Stimulated activated CD4-positive, alpha-beta T cell treated with anti-CD3 and anti-CD28 coated beads, Interleukin-4, amount 100 ng/mL, for 4 hours (primary cell): Measurements from ENCODE around the gene GFPT2.

Experiments
- DNase-seq, 2 experiments: peaks; one replicate each; pipeline ENCODE4 v3.0.0-alpha.2; 2020

GFPT2 gene

DNA sequence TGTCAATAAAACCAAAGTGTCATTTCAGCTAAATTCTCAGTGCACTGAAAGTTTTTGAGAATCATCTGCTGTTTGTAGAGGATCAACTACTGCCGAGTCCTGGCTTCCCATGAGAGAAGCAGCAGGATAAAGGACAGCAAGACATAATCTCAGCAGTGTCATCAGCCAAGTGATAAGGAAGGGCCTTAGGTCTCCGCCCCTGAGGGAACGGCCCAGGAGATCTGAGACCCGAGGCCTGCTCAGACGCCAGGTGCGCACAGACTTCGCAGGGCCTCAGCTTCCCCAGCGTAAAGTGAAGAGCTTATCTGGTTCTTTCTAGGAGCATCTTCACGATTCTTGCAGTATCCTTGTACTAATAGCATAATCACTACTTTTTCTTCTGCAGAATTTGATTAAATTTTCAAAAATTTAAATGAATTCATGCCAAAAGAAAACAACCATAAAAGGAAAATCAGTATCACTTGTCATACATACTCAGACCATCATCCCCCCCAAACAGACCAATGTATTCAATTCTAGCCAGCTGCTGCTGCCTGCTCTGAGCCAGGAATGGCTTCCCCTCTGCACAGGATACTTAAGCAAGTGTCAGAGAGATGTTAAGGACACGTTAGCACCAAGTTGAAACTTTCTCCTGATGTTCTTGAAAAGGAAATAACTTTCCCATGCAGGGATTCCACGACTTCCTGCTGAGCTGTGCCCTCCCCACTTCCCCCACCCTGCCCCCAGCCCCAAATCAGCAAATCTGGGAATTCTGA, 2.2 kb downstream of the GFPT2 start:
- DNase-seq, result no peak

DNA sequence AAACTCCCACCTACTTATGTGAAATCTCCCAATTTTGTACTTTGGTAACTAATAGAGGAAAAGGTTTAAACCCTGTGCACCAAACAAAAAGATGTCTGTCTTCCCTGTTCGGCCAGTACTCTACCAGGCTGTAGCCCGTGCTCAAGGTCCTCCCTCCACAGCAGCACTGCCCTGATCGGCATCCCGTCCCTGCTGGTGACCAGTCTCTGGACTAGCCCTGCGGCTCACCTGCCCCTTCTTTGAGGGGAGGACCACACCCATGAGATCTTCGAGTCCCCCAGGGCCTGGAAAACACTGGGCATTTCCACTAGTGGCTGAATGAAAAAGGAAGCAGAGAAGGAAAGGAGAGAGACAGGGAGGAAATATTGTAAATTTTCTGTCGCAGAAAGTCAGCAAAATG, 2.8 kb downstream of the GFPT2 start:
- DNase-seq, result no peak

DNA sequence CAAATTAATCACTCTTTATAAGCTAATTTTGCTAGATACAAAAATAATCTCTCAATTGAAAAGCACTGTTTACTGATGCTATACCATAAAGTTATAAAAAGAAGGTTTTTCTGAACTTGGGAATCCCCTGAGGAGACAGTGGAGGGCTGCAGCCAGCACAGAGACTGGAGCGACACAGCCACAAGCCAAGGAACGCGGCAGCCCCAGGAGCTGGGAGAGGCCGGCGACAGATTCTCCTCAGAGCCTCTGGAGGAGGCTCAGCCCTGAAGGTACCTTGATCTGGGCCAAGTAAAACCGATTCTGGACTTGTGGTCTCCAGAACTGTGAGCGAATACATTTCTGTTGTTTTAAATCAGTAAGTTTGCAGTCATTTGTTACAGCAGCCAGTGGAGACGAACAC, 3.7 kb downstream of the GFPT2 start:
- no peak for DNase-seq

DNA sequence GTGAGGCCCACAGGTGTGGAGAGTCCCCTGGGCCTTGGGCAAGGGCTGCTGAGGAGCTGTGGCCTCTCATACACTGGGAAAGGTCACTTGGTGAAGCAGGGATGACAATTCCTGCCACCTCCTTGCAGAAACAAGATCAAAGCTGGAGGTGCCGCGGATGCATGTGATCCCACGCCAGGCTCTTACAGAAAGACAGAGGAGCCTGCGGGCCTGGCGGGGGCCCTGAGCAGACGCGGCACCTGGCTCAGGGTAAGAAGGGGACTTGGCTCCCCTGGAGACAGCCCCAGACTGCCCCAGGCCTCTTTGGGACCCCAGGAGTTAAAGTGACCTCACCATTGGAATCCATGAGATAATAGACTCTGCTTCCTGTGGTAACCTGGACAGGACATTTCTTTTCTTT, 4.8 kb downstream of the GFPT2 start:
- no peak for DNase-seq

DNA sequence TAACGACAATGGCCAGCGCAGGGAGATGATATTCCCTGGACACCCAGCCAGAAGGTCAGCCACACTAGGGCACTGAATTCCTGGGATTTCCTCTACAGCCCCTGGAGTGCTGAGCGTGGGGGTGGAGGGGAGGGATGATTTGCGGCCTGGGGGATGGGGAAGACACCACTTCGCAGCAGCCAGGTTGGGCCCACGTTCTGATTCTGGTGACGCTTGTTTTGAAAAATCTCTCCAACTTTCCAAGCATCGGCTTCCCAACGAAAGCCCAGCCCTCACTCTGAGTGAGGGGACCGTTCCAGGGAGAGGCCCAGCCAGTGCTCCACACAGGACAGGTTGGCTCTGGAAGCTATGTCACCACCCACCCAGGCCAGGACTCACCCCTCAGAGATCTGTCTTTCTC, 5.4 kb downstream of the GFPT2 start:
- DNase-seq, result no peak

DNA sequence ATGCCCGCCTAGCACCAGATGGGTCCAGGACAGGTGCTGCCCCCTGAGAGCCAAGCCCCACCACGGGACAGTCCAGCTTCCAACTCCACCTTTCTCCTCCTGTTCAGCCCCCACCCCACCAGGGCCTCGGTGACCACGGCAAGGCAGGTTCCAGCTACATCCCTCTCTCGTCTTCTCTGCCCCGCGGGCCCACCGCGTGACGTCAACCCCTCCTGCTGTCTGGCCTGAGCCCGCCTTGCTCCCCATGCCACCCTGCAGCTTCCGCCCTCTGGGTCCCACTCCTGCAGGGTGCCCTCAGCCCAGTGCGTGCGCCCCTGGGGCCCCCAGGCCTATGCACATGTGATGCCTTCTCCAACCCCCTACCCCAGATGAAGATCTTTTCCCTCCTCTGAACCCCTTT, 6.8 kb downstream of the GFPT2 start:
- no peak for DNase-seq

DNA sequence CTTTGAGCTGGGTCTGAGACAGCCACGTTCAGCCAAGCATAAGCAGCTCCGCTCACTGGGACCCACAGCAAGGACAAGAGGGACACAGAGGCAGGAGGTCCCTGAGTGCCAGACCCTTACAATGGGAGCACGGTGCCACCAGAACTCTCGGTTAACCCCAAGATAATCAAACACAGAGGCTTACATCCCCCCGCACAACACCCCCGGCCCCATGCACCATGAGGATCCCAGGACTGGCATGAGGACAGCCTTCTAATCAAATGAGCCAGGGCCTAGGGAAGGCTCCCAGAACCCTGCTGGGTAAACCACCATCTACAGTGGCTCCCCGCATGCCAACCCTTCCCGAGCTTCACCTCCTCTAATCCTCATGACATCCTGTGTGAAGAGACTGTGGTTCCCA, 7.4 kb downstream of the GFPT2 start:
- no peak for DNase-seq

DNA sequence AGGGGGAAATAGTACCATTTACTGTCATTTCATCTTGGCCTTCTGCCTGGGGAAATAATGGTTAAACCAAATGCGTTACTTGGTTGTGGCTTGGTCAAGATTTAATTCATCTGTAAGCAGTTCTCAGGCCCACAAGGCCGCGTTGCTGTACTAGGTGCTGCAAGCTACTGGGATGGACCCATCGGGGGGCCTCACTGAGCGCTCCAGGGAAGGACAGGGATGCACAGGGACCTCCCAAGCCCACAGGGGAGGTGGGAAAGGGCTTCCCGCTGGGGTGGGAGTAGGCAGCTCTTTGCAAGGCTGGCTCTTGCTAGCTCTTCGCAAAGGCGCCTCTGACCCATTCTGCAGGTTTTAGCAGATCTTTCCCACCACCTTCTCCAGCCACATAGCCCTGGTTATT, 8.0 kb downstream of the GFPT2 start:
- no peak for DNase-seq

DNA sequence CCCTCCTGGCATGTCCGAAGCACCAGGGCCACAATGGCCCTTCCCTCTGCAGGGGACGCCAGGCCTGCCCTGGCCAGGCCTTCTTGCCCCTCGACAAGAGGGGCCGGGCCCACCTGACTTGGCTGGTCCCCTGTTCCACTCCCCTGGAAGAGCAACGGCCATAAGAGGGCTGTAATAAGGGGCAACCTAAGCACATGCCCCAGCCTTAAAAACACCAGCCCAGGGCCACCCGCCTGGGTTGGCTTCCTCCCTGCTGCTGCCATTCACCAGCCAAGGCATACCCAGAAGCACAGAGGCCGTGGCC, 8.5 kb downstream of the GFPT2 start:
- no peak for DNase-seq

DNA sequence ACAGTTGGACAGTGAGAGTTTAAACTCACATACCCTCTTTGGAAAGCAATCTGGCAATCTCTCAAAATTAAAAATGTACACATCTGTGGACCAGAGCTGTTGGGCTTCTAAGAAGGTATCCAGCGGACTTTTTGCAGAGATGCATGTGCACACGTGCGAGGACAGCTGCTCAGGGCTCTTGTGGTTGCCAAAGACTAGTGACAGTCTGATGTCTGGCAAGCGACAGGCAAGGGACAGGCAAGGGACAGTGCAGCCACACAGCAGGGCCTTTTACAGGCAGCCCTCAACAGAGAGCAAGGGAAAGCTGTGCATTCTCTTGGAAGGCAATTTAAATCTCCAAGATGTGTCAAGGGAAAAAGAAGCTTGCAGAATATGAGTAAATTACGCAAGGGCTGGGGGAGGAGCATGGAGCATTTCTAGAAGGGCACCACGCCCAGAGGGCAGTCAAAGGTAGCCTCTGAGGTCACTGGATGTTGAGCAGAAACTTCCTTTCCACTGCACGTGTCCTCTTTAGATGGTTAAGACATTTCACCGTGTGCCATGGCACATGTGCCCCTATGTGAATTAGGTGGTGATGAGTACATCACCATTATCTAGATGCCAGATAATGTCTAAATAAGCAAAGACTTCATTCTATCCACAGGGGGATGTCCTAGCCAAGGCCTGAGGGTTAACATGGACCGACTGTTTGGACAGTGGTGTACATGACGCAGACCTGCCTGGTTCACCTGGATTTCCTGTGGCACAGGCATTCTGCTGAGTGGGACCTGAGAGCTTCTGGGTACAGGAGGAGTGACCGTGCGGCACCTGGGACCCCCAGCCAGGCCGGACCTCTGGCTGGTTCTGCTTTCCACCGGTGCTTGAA, 9.1 kb downstream of the GFPT2 start:
- DNase-seq, result no peak

DNA sequence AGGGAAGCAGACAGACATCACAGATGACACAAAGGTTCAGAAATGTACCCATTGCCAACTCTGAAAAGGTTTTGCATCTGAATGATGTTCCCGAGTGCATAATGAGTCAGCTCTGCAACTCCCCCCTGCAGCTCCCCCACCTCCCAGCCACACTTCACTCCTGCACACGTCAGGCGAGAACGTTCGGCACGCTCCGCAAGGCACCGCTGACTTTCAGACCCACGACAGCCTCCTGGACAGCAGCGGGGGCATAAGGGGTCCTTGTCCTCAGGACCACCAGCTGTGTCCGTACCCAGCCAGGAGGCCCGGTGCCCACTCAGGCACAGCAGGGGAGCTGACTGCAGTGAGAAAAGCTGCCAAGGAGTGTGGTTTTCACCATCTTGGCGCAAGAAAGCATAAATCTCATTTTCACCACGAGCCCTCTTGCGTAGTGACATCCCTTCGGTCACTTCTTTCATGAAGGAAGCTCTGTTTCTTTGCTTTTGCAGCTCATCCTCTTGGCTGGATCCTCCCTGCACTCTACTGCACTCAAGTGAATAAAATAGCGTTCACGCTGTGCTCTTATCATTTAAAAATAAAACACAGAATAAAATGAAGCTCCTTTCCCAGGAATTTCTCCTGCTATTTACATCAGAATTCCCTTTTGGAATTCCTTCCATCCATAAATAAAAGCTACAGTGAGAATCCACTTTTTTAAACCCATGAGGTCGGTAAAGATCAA, 9.9 kb downstream of the GFPT2 start:
- DNase-seq, result no peak

DNA sequence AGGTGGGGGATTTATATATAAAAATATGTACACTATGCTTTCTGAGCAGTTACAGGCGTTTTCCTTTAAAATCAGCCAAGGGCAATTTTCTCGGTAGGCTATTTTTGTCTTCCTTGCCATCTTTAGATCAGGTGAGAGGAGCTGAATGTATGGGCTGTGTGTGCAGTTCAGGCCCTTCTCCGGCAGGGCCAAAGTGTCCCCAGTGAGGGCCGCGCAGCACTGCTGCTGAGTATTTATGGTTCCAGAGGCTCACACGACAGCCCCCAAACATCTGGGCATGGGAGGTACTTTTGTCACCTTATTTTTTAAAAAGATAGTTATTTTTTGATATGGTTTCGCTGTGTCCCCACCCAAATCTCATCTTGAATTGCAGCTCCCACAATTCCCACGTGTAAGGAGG, 11.5 kb downstream of the GFPT2 start:
- no peak for DNase-seq

DNA sequence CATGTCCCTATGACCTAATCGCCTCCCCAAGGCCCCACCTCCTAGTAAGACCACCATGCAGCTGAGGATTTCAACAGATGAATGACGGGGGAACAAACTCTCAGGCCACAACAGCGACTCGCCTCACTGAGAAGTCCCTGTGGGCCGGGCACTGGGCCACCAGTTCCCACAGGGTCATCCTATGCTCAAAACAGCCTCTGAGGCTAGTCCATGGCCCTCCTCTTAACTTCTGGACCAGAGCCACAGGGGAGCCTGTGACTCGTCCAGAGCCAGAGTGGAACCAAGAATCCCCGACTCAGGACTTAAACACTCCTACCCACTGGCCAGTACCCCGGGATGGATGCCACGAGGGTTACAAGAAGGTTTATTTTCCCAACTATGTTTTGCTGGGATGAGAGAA, 12.3 kb downstream of the GFPT2 start:
- no peak for DNase-seq

DNA sequence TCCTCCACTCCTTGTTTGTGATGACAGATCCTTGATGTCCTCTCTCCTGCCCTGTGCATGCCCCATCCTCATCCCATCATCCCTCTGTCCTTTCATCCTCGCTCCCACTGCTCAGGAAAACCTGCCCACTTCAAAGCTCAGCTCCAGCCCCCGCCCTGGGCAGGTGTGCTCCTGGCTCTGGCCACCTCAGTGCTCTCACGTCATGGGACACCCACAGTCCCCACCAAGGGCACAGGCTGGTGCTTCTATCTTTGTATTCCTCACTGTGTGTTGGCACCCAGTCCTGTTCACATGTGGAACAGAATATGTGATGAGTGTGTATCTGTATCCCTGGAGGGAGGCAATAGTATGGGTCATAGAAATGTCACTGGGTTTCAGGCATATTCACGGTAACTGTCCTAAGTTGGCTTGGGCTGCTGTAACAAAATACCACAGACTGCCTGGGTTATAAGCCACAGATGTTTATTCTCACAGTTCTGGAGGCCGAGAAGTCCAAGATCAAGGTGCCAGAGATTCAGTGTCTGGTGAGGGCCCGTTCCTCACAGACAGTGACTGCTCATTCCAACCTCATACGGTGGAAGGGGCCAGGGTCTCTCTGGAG, 13.5 kb downstream of the GFPT2 start:
- DNase-seq, result no peak

DNA sequence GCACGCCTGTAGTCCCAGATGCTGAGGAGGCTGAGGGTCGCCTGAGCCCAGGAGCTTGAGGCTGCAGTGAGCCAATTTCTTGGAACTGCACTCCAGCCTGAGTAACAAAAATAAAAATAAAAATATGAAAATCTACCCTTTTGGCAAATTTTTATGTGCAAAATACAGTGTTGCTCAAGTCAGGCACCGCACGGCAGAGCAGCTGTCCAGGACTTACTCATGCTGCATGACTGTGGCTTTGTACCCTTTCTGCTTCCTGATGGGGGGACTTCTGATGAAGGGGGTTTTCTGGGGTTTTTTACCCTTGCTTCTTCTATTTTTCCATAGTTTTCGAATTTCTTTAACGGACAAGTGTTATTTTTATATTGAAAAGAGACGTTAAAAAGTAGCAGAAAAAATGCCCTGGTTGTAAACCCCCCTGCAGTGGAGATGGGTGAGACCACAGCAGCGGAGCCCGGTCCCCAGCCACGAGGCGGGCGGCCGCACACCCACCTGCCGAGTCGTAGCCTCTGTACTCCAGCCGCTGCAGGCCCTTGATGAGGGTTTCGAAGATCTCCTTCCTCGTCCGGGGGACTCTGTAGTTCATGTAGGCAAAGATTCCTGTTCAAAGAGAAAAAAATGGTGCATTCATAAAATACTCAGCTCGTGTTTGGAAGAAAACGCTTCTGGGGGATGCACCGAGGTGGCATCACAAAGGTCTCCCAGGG, 15.0 kb downstream of the GFPT2 start:
- DNase-seq, result no peak

DNA sequence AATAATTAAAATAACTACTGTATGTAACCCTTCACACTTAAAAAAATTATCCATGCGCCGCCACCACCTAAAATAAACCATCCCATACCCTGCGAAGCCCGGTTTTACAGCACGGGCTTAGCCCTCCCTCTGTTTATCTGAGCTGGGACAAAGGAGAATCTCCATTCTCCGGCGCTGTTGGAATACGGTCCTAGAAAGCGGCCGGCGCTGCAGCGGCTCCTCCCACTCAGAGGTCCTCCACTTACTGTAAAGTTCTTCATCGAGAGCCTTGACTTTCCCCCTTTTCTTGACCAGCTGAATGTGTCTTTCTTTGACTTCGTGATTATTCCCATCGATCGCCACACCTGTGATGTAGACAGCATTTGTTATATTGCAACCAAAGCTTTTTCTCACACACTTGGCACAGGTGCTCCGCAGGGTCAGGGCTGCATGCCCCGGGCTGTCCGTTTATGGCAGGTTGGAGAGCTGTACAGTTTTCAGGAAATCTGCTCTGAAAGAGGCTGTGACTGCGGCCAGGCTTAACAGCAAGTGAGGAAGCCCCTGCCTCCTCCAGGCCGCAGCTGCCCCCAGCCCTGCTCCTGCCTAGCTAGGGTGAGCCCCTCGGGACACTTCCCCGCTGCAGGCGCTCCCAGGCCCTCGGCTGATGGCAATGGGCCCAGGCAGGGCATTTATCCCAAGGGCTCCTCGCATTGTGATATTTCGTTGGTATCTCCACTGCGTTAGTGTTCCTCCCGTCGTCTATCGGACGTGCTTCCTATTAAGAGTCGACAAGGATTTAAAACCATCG, 16.7 kb downstream of the GFPT2 start:
- no peak for DNase-seq

DNA sequence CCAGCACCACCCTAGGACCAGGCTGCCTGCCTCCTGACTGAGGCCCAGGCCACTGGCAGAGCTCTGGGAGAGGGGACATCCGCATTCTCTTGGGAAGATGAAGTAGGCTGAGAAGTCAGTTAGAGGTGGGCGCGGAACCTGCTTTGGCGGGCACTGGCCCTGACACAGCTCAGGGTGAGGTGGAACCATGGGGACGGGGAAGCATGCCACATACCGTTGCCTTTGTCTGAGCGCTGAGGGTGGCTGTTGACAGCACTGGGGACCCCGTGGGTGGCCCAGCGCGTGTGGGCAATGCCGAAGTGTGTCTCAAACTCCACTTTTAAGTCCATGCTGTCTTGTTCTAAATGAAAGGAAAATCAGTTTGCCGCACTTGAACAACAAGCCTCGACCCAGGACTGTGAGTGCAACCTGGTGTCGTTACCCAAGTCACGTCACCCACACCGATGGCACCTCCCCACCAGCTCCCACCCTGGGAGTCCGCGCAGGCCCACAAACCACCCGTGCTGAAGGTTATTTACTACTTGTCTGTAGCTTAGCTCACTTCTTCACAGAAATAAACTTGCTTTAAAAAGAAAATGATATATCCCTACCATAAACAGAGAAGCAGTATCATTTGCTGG, 17.4 kb downstream of the GFPT2 start:
- no peak for DNase-seq

DNA sequence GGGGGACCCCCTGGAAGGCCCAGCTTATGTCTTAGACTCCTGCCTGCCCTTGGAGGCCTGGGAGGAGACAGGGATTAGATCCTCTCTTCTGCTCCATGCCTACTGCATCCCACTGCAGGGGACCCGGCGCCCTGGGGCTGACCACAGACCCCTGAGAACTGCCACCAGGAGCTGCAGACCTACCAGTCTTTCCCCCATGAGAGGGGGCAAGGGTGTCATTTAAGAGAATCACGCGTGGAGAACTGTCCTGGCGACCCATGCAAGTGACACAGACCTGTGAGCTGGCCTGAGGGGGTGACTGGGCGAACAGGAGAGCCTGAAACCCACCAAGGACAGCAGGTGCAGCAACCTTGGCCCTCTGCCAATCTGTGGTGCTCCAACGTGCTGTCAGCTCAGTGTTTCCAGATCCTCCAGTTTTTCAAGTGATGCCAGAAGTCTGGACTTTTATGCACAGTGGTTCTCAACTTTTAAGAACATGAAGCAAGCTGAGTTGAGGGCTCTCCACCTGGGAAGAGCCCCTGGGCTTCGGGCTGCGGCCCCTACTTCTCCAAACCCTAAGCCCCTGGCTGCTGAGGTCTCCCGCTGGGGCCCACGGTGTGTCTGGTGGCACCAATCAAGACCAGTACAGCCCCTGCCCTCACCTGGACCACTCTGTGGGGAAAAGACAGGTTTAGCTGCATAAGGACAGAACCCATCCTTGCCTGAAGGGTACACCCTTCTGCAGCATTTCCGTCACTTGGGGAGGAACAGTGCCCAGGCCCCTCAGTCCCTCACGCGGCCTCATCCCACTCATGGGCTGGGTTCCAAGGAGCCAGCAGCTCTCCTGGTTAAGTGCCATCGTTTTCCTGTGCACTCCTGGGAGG, 18.2 kb downstream of the GFPT2 start:
- no peak for DNase-seq

DNA sequence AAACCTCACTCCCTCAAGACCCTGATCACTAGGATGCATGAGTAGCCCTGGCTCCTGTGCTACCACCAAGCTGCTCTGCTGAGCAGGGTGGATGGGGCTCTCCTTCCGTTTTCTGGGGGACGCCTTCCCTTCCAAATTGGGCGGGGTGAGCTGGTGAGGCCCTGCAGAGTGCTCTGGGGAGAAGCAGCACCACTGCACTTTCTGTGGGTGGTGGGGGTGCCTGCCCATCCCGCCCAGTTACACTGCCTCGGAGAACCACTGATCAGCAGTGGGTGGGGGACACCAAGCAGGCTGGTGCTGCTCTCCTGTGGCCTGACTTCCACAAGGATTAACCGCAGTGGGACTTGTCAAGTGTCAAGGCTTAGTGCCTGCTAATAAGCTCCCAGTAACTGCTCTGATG, 19.0 kb downstream of the GFPT2 start:
- no peak for DNase-seq

DNA sequence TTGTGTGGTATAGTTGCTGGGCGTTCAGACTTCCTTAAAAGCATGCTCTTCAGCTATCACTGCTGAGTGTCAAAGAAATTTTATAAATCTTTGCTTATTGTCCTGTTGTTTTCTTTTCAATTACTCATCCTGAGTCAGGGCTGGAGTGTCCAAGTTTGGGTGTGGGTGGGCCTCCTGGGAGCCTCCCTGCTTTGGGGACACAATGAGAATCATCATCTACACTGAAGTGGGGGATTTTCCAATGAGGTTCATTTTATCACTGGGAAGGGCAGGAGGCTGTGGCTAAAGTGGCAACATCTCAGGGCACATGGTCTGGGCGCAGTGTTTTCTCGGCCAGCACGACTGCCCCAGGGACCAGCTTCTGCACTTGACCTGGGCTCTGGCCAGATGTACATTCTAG, 19.5 kb downstream of the GFPT2 start:
- no peak for DNase-seq

DNA sequence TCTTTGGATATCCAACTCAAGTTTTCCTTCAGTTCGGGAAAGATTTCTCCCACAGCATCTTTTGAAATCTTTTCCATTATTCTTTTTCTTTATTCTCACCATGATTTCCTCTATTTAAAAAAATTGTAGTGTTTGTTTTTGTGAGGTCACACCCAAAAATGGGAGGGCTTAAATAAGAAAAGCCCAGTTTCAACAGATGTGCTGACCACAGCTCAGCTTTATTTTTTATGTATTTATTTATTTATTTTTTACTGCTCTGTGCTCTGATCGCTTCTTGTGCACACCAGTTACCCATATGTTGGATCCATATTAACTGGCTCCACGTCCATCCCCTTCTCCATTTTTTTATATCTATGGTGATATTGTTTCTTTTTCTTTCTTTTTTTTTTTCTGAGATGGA, 20.3 kb downstream of the GFPT2 start:
- DNase-seq, result no peak
